RWPE1 (cell line): ENCODE results near the gene FLNA.
"Not testable (repeated sequence)": the region's sequence is repeated elsewhere in the genome, so short reads cannot be mapped to it uniquely, and the experiment has no call there.

Experiments
- CTCF ChIA-PET: fragments of 350-600 bp; sonication (Branson Sonifier 250); formaldehyde crosslinking; extraction: SDS; loops from one replicate; lab custom pipeline; 2021; lab: Yijun Ruan, JAX
- POLR2A ChIA-PET: fragments of 400-600 bp; formaldehyde crosslinking; extraction: SDS; loops from one replicate; lab custom pipeline; 2020; ENCODE audit warnings: antibody characterized with exemption; ENCODE audit not compliant: low non-redundant PET; lab: Yijun Ruan, JAX
- DNase-seq: peaks from one replicate; pipeline ENCODE4 v3.0.0; 2012; ENCODE audit warnings: low spot score
- H3K27ac ChIP-seq: fragments of 450-650 bp; 2 replicates; pipeline ENCODE4 v1.5.1; 2017
- TF ChIP-seq, protein P1 (sequence below): fragments of 450-650 bp; conservative IDR thresholded peaks from 2 replicates; pipeline ENCODE4 v1.5.1; 2017; ENCODE audit warnings: low read depth, mild to moderate bottlenecking

The FLNA gene

DNA sequence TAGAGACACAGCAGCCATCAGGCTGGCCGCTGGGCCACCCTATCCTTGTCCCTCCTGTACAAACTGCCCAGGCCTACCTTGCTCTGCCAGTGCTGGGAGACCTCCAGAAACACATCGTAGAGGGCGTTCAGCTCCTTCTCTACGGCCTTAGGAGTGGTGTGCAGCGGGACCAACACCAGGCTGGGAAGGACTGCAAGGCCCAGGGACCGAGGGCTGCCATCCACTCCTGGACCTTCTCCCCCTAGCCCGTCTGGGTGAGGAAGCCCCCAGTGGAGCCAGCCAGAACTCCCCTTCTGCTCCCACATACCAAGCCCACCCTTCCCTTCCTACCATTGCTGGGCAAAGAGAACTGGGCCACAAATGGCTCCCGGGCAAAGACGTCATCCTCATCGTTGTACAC, 28.8 kb upstream of the FLNA start:
- no peak for DNase-seq
- H3K27ac ChIP-seq = peak overlapping the region; percentile 95
- CTCF ChIA-PET = no interaction called here
- TF ChIP-seq, protein P1, sequence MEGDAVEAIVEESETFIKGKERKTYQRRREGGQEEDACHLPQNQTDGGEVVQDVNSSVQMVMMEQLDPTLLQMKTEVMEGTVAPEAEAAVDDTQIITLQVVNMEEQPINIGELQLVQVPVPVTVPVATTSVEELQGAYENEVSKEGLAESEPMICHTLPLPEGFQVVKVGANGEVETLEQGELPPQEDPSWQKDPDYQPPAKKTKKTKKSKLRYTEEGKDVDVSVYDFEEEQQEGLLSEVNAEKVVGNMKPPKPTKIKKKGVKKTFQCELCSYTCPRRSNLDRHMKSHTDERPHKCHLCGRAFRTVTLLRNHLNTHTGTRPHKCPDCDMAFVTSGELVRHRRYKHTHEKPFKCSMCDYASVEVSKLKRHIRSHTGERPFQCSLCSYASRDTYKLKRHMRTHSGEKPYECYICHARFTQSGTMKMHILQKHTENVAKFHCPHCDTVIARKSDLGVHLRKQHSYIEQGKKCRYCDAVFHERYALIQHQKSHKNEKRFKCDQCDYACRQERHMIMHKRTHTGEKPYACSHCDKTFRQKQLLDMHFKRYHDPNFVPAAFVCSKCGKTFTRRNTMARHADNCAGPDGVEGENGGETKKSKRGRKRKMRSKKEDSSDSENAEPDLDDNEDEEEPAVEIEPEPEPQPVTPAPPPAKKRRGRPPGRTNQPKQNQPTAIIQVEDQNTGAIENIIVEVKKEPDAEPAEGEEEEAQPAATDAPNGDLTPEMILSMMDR = no peak
- POLR2A ChIA-PET = interaction anchor here (0.7 kb wide), 2 partner anchors 32 to 124 kb away, joined by 3 to 7 read pairs; no protein-coding TSS in a partner anchor

DNA sequence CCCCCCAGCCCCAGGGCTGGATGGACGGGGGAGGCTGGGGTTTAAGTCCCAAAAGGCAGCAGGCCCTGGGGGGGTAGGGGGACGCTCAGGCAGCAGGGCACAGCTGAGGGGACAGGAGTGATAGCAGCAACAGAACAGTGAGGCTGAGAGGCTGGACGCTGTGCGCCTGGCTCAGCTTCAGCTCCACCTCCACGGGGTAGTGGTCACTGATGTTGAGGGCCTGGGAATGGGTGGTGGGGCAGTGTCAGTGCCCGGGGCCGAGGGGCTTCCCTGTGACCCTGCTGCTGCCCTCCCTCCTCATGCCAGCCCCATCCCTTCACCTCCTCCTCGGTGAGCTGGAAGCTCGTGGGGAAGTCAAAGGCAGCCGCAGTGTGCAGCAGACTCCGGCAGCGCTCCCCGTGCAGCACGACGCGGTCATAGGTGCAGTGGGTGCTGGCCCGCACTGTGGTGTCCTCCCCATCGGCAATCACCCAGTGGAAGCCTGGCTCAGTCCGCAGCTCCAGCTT, 28.2 kb upstream of the FLNA start:
- POLR2A ChIA-PET = no interaction called here
- TF ChIP-seq, protein P1 = no peak
- CTCF ChIA-PET = interaction anchor here (0.5 kb wide), 1 partner anchor 43 kb away, joined by 4 read pairs; no protein-coding TSS in a partner anchor
- H3K27ac ChIP-seq = peak overlapping the region; percentile 95
- no peak for DNase-seq

DNA sequence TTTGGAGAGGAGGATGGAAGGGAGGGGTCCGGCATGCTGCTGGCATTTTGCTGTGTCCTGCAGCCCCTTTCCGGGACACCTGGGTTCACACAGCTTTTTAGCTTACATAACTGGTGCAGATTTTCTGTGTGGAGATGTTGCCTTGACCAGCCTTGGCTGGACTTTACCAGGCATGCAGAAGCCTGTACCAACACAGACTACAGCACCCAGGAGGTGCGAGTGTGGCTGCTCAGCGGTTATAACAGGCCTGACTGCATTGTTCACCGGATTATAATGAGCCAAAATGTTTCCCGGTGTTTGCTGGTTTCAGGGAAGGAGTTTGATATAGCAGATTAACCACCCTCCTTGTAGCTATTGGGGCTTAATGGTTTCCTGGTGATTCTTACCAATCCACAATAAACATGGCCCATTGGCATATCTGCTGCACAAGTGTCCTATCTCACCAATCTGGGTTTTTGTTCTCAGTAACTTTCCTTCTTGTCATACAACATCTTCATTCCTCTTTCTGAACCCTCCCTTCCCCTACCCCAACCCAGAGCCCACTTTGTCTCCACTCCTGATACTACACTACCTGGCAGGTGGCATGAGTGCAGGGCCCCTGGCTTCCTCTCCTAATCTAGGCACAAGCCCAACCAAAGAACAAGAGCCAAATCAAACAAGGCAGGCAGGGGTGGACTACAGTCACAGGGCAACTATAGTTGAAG, 27.6 kb upstream of the FLNA start:
- TF ChIP-seq, protein P1 = no peak
- DNase-seq = no peak
- peak overlapping the region; percentile 95 for H3K27ac ChIP-seq
- ChIA-PET CTCF (interaction anchor here (0.5 kb wide), 1 partner anchor 44 kb away, joined by 4 read pairs; no protein-coding TSS in a partner anchor), POLR2A (no interaction called here)

DNA sequence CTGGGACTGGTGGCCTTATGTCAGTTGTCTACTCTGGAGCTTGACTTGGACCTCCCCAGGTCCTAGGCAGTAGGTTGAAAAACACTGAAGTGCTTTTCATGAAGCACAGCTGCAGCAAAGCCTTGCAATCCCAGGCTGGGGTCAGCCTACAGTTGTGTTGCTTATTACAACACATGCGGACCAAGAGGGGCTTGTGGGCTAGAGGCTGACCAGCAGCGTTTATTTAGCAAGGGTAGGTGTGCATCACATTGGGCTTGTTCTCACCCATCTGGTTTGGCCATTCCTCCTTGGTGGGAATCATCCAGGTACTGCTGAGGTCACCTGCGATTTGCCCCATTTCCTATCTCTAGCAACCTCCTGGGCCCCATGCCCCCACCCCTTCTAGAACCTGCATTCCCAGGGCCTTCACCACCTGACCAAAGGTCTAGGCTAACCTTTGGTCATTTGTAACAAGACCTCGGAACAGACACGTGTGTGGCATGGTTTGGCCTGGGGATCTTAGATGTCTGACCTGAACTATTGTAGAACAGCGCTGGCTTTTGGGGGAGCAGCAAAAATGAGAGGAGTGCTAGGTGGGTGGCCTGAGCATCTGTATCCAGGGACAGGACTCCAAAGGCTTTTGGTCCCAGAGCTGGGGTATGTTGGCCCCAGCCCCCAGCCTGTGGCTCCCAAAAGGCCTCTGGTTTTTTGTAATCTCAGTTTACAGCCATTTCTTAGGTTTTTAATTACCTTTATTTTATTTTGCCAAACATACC, 26.8 kb upstream of the FLNA start:
- peak overlapping the region; percentile 95 for H3K27ac ChIP-seq
- no peak for DNase-seq
- ChIA-PET CTCF (no interaction called here), POLR2A (no interaction called here)
- TF ChIP-seq, protein P1 = no peak

DNA sequence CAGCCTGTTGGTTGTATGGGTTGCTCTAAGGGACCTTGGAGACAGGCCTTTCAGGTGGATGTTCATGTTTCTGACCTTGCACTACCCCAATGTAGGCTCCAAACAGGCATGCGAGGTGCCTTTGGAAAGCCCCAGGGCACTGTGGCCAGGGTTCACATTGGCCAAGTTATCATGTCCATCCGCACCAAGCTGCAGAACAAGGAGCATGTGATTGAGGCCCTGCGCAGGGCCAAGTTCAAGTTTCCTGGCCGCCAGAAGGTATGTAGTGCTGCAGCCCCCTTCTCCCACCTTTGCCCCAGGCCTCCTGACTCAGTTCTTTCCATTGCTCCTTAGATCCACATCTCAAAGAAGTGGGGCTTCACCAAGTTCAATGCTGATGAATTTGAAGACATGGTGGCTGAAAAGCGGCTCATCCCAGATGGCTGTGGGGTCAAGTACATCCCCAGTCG, 26.0 kb upstream of the FLNA start:
- DNase-seq = not testable (repeated sequence)
- peak overlapping the region; percentile 95 for H3K27ac ChIP-seq
- POLR2A ChIA-PET = interaction anchor here (0.9 to 1.3 kb wide), 2 partner anchors 9 to 42 kb away, joined by 3 to 5 read pairs; no protein-coding TSS in a partner anchor
- CTCF ChIA-PET = interaction anchor here (0.6 kb wide), 1 partner anchor 27 kb away, joined by 3 read pairs; no protein-coding TSS in a partner anchor

DNA sequence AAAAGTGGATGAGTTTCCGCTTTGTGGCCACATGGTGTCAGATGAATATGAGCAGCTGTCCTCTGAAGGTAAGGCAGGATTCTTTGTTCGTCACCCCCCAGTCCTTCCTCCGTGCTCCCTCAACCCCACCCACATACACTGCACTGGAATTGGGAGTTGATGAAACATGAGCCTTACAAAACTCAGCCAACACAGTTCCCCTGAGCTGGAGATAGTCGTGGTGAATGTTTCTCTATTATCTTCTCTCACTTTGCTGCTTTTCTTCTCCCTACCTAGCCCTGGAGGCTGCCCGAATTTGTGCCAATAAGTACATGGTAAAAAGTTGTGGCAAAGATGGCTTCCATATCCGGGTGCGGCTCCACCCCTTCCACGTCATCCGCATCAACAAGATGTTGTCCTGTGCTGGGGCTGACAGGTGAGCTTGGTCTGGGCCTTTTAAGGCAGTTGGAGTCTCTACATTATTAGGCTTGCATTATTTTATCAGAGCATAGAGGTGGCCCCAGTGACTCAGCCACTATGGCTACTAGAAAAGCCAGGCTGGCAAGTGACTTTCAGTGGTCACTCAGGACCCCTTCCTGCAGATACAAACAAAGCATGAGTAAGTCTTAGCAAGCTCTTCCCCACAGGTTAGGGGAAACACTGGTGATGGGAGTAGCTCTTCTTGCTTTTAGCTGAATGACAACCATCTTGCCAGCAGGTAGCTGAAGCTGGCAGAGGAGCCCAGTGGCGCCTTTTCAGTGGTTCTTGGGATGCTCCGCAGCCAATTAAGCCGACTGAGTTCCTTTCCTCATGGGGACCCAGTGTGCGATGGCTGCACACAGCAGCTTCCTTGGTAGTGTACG, 25.3 kb upstream of the FLNA start:
- TF ChIP-seq, protein P1 = no peak
- no peak for DNase-seq
- ChIA-PET POLR2A (interaction anchor here (0.9 to 1.3 kb wide), 2 partner anchors 10 to 42 kb away, joined by 3 to 5 read pairs; no protein-coding TSS in a partner anchor), CTCF (interaction anchor here (0.6 kb wide), 1 partner anchor 27 kb away, joined by 3 read pairs; no protein-coding TSS in a partner anchor)
- H3K27ac ChIP-seq = peak overlapping the region; percentile 95
